HEK293 (cell line): ENCODE measurements around the gene BLVRB.

Experiments
- BCL11A ChIP-seq: fragments of 450-650 bp; formaldehyde crosslinking; IDR thresholded peaks from 2 replicates; pipeline ENCODE4 v1.5.1; 2016; ENCODE audit warnings: low read depth, missing biosample characterization, missing genetic modification characterization
- BCL11B ChIP-seq: fragments of 450-650 bp; formaldehyde crosslinking; IDR thresholded peaks from 2 replicates; pipeline ENCODE4 v1.5.1; 2016; ENCODE audit warnings: low read depth, missing biosample characterization, missing genetic modification characterization
- KLF17 ChIP-seq: fragments of 450-650 bp; formaldehyde crosslinking; IDR thresholded peaks from 2 replicates; pipeline ENCODE4 v1.5.1; 2016; ENCODE audit warnings: missing biosample characterization, missing genetic modification characterization
- OSR2 ChIP-seq: fragments of 450-650 bp; formaldehyde crosslinking; IDR thresholded peaks from 2 replicates; pipeline ENCODE4 v1.5.1; 2016; ENCODE audit warnings: missing biosample characterization, missing genetic modification characterization
- PRDM1 ChIP-seq: fragments of 450-650 bp; formaldehyde crosslinking; IDR thresholded peaks from 2 replicates; pipeline ENCODE4; 2016; ENCODE audit warnings: missing biosample characterization, missing genetic modification characterization
- PRDM6 ChIP-seq: fragments of 450-650 bp; formaldehyde crosslinking; IDR thresholded peaks from 2 replicates; pipeline ENCODE4 v1.5.1; 2017; ENCODE audit warnings: missing biosample characterization, missing genetic modification characterization
- REPIN1 ChIP-seq: fragments of 450-650 bp; formaldehyde crosslinking; IDR thresholded peaks from 2 replicates; pipeline ENCODE4 v1.5.1; 2017; ENCODE audit warnings: missing biosample characterization, missing genetic modification characterization, low read depth
- SCRT1 ChIP-seq: fragments of 450-650 bp; formaldehyde crosslinking; IDR thresholded peaks from 2 replicates; pipeline ENCODE4 v1.5.1; 2016; ENCODE audit warnings: missing biosample characterization, missing genetic modification characterization, borderline replicate concordance
- ZBTB7A ChIP-seq: fragments of 450-650 bp; formaldehyde crosslinking; IDR thresholded peaks from 2 replicates; pipeline ENCODE4 v1.5.1; 2016; ENCODE audit warnings: low read depth, missing biosample characterization, missing genetic modification characterization
- ZFP3 ChIP-seq: fragments of 450-650 bp; formaldehyde crosslinking; IDR thresholded peaks from 2 replicates; pipeline ENCODE4 v1.5.1; 2016; ENCODE audit warnings: low read depth, missing biosample characterization, missing genetic modification characterization
- ZFP69B ChIP-seq: fragments of 450-650 bp; formaldehyde crosslinking; IDR thresholded peaks from 2 replicates; pipeline ENCODE4 v1.5.1; 2016; ENCODE audit warnings: missing biosample characterization, missing genetic modification characterization
- ZNF114 ChIP-seq: fragments of 450-650 bp; formaldehyde crosslinking; IDR thresholded peaks from 2 replicates; pipeline ENCODE4 v1.5.0; 2017; ENCODE audit warnings: missing biosample characterization, missing genetic modification characterization
- ZNF146 ChIP-seq: fragments of 450-650 bp; formaldehyde crosslinking; IDR thresholded peaks from 2 replicates; pipeline ENCODE4 v1.5.1; 2016; ENCODE audit warnings: missing biosample characterization, missing genetic modification characterization
- ZNF184 ChIP-seq: fragments of 450-650 bp; IDR thresholded peaks from 2 replicates; pipeline ENCODE4 v1.5.1; 2018; ENCODE audit warnings: missing biosample characterization, mild to moderate bottlenecking, missing genetic modification characterization
- ZNF214 ChIP-seq: fragments of 450-650 bp; formaldehyde crosslinking; IDR thresholded peaks from 2 replicates; pipeline ENCODE4 v1.5.1; 2017; ENCODE audit warnings: missing biosample characterization, mild to moderate bottlenecking, missing genetic modification characterization, borderline replicate concordance
- ZNF23 ChIP-seq: fragments of 450-650 bp; formaldehyde crosslinking; IDR thresholded peaks from 2 replicates; pipeline ENCODE4 v1.5.1; 2016; ENCODE audit warnings: missing biosample characterization, missing genetic modification characterization, borderline replicate concordance
- ZNF266 ChIP-seq: fragments of 450-650 bp; formaldehyde crosslinking; IDR thresholded peaks from 2 replicates; pipeline ENCODE4 v1.5.1; 2016; ENCODE audit warnings: missing biosample characterization, missing genetic modification characterization, low read depth
- ZNF354C ChIP-seq: fragments of 450-650 bp; formaldehyde crosslinking; IDR thresholded peaks from 2 replicates; pipeline ENCODE4 v1.5.1; 2016; ENCODE audit warnings: missing biosample characterization, missing genetic modification characterization, low read depth, borderline replicate concordance
- ZNF366 ChIP-seq: fragments of 450-650 bp; formaldehyde crosslinking; conservative IDR thresholded peaks from 2 replicates; pipeline ENCODE4 v1.5.1; 2016; ENCODE audit warnings: missing biosample characterization, missing genetic modification characterization
- ZNF394 ChIP-seq: fragments of 450-650 bp; formaldehyde crosslinking; IDR thresholded peaks from 2 replicates; pipeline ENCODE4 v1.5.1; 2016; ENCODE audit warnings: missing biosample characterization, missing genetic modification characterization, mild to moderate bottlenecking, moderate library complexity, borderline replicate concordance
- ZNF426 ChIP-seq: fragments of 450-650 bp; formaldehyde crosslinking; IDR thresholded peaks from 2 replicates; pipeline ENCODE4 v1.5.1; 2017; ENCODE audit warnings: missing biosample characterization, missing genetic modification characterization, mild to moderate bottlenecking, inconsistent platforms, moderate library complexity
- ZNF488 ChIP-seq: fragments of 450-650 bp; formaldehyde crosslinking; IDR thresholded peaks from 2 replicates; pipeline ENCODE4 v1.5.1; 2016; ENCODE audit warnings: missing biosample characterization, missing genetic modification characterization
- ZNF529 ChIP-seq: fragments of 450-650 bp; formaldehyde crosslinking; IDR thresholded peaks from 2 replicates; pipeline ENCODE4 v1.5.1; 2017; ENCODE audit warnings: missing genetic modification characterization, missing biosample characterization; ENCODE audit not compliant: insufficient replicate concordance
- ZNF544 ChIP-seq: fragments of 450-650 bp; formaldehyde crosslinking; IDR thresholded peaks from 2 replicates; pipeline ENCODE4 v1.5.0; 2017; ENCODE audit warnings: missing biosample characterization, missing genetic modification characterization
- ZNF549 ChIP-seq: fragments of 450-650 bp; IDR thresholded peaks from 2 replicates; pipeline ENCODE4 v1.5.1; 2018; ENCODE audit warnings: missing biosample characterization, missing genetic modification characterization, mild to moderate bottlenecking, inconsistent platforms, moderate library complexity
- ZNF596 ChIP-seq: fragments of 450-650 bp; IDR thresholded peaks from 2 replicates; pipeline ENCODE4 v1.5.0; 2018; ENCODE audit warnings: missing biosample characterization, mild to moderate bottlenecking, missing genetic modification characterization, moderate library complexity
- ZNF600 ChIP-seq: fragments of 450-650 bp; formaldehyde crosslinking; IDR thresholded peaks from 2 replicates; pipeline ENCODE4 v1.5.1; 2016; ENCODE audit warnings: missing biosample characterization, missing genetic modification characterization
- ZNF660 ChIP-seq: fragments of 450-650 bp; IDR thresholded peaks from 2 replicates; pipeline ENCODE4 v1.5.1; 2018; ENCODE audit warnings: missing biosample characterization, mild to moderate bottlenecking, missing genetic modification characterization
- ZNF670 ChIP-seq: fragments of 450-650 bp; formaldehyde crosslinking; IDR thresholded peaks from 2 replicates; pipeline ENCODE4 v1.5.1; 2016; ENCODE audit warnings: missing biosample characterization, missing genetic modification characterization, low read depth
- ZNF707 ChIP-seq: fragments of 450-650 bp; formaldehyde crosslinking; IDR thresholded peaks from 2 replicates; pipeline ENCODE4 v1.5.1; 2016; ENCODE audit warnings: missing biosample characterization, missing genetic modification characterization
- ZNF837 ChIP-seq: fragments of 450-650 bp; formaldehyde crosslinking; IDR thresholded peaks from 2 replicates; pipeline ENCODE4 v1.5.1; 2016; ENCODE audit warnings: missing biosample characterization, missing genetic modification characterization
- TF ChIP-seq, protein P1 (sequence below): fragments of 450-650 bp; formaldehyde crosslinking; IDR thresholded peaks from 2 replicates; pipeline ENCODE4 v1.5.1; 2017; ENCODE audit warnings: missing biosample characterization, missing genetic modification characterization
- TF ChIP-seq, protein P2 (sequence below): fragments of 450-650 bp; formaldehyde crosslinking; IDR thresholded peaks from 2 replicates; pipeline ENCODE4; 2016; ENCODE audit warnings: missing biosample characterization, missing genetic modification characterization

The BLVRB gene

GRCh38 chr19:40464059-40465024, 1.2 kb downstream of the BLVRB start (continued):
- TF ChIP-seq ZNF549 (tag by site-specific recombination) (no peak), OSR2 (tag by site-specific recombination) (no peak), PRDM1 (peak; percentile 96), ZNF366 (tag by site-specific recombination) (peak; percentile 95), ZNF426 (tag by site-specific recombination) (no peak), ZNF596 (no peak; the same call in 1 of the 2 replicates), ZNF529 (tag by site-specific recombination) (no peak), BCL11A (tag by site-specific recombination) (0 out of 2 replicates have a peak, but pooled peaks have one; percentile 27), ZNF544 (no peak), ZNF837 (tag by site-specific recombination) (no peak), SCRT1 (tag by site-specific recombination) (no peak), ZNF214 (tag by site-specific recombination) (no peak), ZNF146 (tag by site-specific recombination) (no peak), ZNF114 (tag by site-specific recombination) (no peak), ZFP69B (tag by site-specific recombination) (peak; percentile 43), PRDM6 (tag by site-specific recombination) (no peak; the same call in 1 of the 2 replicates), ZBTB7A (tag by site-specific recombination) (no peak), ZNF23 (tag by site-specific recombination) (no peak), ZNF354C (tag by site-specific recombination) (no peak), ZNF488 (no peak), REPIN1 (peak; percentile 17; the same call in 1 of the 2 replicates), ZNF670 (no peak), ZNF707 (tag by site-specific recombination) (no peak), ZNF660 (tag by site-specific recombination) (peak; percentile 97), ZFP3 (tag by site-specific recombination) (no peak), ZNF394 (tag by site-specific recombination) (peak; percentile 56; the same call in 1 of the 2 replicates), KLF17 (no peak), ZNF600 (tag by site-specific recombination) (peak; percentile 51), ZNF266 (tag by site-specific recombination) (no peak), ZNF184 (tag by site-specific recombination) (no peak), BCL11B (0 out of 2 replicates have a peak, but pooled peaks have one; percentile 14)
- TF ChIP-seq, protein P1, sequence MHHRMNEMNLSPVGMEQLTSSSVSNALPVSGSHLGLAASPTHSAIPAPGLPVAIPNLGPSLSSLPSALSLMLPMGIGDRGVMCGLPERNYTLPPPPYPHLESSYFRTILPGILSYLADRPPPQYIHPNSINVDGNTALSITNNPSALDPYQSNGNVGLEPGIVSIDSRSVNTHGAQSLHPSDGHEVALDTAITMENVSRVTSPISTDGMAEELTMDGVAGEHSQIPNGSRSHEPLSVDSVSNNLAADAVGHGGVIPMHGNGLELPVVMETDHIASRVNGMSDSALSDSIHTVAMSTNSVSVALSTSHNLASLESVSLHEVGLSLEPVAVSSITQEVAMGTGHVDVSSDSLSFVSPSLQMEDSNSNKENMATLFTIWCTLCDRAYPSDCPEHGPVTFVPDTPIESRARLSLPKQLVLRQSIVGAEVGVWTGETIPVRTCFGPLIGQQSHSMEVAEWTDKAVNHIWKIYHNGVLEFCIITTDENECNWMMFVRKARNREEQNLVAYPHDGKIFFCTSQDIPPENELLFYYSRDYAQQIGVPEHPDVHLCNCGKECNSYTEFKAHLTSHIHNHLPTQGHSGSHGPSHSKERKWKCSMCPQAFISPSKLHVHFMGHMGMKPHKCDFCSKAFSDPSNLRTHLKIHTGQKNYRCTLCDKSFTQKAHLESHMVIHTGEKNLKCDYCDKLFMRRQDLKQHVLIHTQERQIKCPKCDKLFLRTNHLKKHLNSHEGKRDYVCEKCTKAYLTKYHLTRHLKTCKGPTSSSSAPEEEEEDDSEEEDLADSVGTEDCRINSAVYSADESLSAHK (tag by site-specific recombination) = no peak
- TF ChIP-seq, protein P2, sequence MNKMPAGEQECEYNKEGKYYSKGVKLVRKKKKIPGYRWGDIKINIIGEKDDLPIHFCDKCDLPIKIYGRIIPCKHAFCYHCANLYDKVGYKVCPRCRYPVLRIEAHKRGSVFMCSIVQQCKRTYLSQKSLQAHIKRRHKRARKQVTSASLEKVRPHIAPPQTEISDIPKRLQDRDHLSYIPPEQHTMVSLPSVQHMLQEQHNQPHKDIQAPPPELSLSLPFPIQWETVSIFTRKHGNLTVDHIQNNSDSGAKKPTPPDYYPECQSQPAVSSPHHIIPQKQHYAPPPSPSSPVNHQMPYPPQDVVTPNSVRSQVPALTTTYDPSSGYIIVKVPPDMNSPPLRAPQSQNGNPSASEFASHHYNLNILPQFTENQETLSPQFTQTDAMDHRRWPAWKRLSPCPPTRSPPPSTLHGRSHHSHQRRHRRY (tag by site-specific recombination) = no peak
